Activated T-helper 1 cell treated with Interleukin-2 at 50 U/mL for 16 hours (primary cell): ENCODE results near the gene TRAPPC1.
A peak's percentile ranks its signal among the peaks of the same experiment; 100 is the strongest.

Experiments
- DNase-seq: peaks from one replicate; pipeline ENCODE4 v3.0.0-alpha.2; 2020; ENCODE audit warnings: low read depth

The TRAPPC1 gene

GRCh38 chr17:7897773-7898172 lies 34.0 kb downstream of the TRAPPC1 start:
- no peak for DNase-seq

GRCh38 chr17:7897090-7897489 lies 34.7 kb downstream of the TRAPPC1 start:
- no peak for DNase-seq

GRCh38 chr17:7894866-7895265 lies 36.9 kb downstream of the TRAPPC1 start:
- DNase-seq = no peak

- no peak for DNase-seq
Measured at GRCh38 chr17:7894226-7894625, 37.5 kb downstream of the TRAPPC1 start.

GRCh38 chr17:7893187-7893880 lies 38.4 kb downstream of the TRAPPC1 start:
- DNase-seq = no peak

- DNase-seq = peak; percentile 24
Measured at GRCh38 chr17:7889166-7889955, 42.4 kb downstream of the TRAPPC1 start.

GRCh38 chr17:7888184-7888920 lies 43.4 kb downstream of the TRAPPC1 start, which contains the start of gene CHD3:
Gene CHD3, plus strand, starts transcription at chr17:7888789. Its CDS starts 212 bp downstream, at chr17:7889001.
- DNase-seq = no peak

GRCh38 chr17:7887482-7888183 lies 44.1 kb downstream of the TRAPPC1 start:
- peak; percentile 69 for DNase-seq

- DNase-seq = no peak
Measured at GRCh38 chr17:7887038-7887481, 44.7 kb downstream of the TRAPPC1 start.

- peak; percentile 37 for DNase-seq
Measured at GRCh38 chr17:7886227-7887037, 45.3 kb downstream of the TRAPPC1 start.

- DNase-seq = peak; percentile 24
Measured at GRCh38 chr17:7885367-7886226, 46.1 kb downstream of the TRAPPC1 start.

- DNase-seq = peak; percentile 30
Measured at GRCh38 chr17:7884581-7885366, 47.0 kb downstream of the TRAPPC1 start.

GRCh38 chr17:7883781-7884386 lies 47.9 kb downstream of the TRAPPC1 start:
- no peak for DNase-seq

GRCh38 chr17:7882629-7883028 lies 49.1 kb downstream of the TRAPPC1 start:
- no peak for DNase-seq

- DNase-seq = no peak
Measured at GRCh38 chr17:7882068-7882467, 49.7 kb downstream of the TRAPPC1 start.

- DNase-seq = no peak
Measured at GRCh38 chr17:7881276-7882054, 50.3 kb downstream of the TRAPPC1 start.
